HFFc6 (cell line): ENCODE results near the gene PRSS36. TPM values are rescaled to one million over a fixed set of nuclear protein-coding genes. Genes with fewer than 3 reads are reported as not detected.

Experiments
- DNase-seq: peaks from one replicate; pipeline ENCODE4 v3.0.0-alpha.2; 2018
- H3K27ac Mint-ChIP-seq: 2 replicates; pipeline ENCODE4 v1.8.0; 2020; ENCODE audit warnings: mild to moderate bottlenecking, mixed read lengths
- H3K27me3 Mint-ChIP-seq: 2 replicates; pipeline ENCODE4 v1.8.0; 2021; ENCODE audit warnings: mild to moderate bottlenecking, moderate library complexity, mixed read lengths; ENCODE audit not compliant: insufficient read depth
- H3K36me3 Mint-ChIP-seq: 2 replicates; pipeline ENCODE4 v1.8.0; 2021; ENCODE audit warnings: low read depth, mixed read lengths
- H3K4me1 Mint-ChIP-seq: 2 replicates; pipeline ENCODE4 v1.8.0; 2020; ENCODE audit warnings: low read depth, mixed read lengths
- H3K4me3 Mint-ChIP-seq: 2 replicates; pipeline ENCODE4 v1.8.0; 2020; ENCODE audit warnings: mild to moderate bottlenecking, moderate library complexity, mixed read lengths
- H3K9me3 Mint-ChIP-seq: 2 replicates; pipeline ENCODE4 v1.8.0; 2020; ENCODE audit warnings: mild to moderate bottlenecking, mixed read lengths
- total RNA-seq, 6 experiments: library from RNA; stranded (reverse); fragmentation: NEBNext Ultra II Directional; extraction: Animal tissue kit (Norgen Biotek cat#: 25700); gene quantifications; 2 replicates in 1 of 6; 3 replicates in 5 of 6; pipeline ENCODE4 v1.2.3, GENCODE V29; 2021
- TF ChIP-seq, protein P1 (sequence below): fragments of 200-600 bp; sonication (generic); IDR thresholded peaks from 2 replicates; pipeline ENCODE4 v1.5.0; 2021; ENCODE audit warnings: antibody characterized with exemption, mild to moderate bottlenecking

Gene PRSS36
- total RNA-seq, 6 experiments from 2014 or later: 0.38 to 0.60 (median 0.47) TPM; not detected in 2

GRCh38 chr16:31131841-31132271, 18.0 kb downstream of the PRSS36 start:
- Mint-ChIP-seq H3K9me3 (no peaks in the 10 kb centered on the region), H3K27ac (no peak overlapping the region), H3K36me3 (no peaks in the 10 kb centered on the region), H3K27me3 (peaks cover 9% of the 10 kb centered on the region), H3K4me1 (peaks cover 8% of the 10 kb centered on the region), H3K4me3 (no peak overlapping the region)
- TF ChIP-seq, protein P1, sequence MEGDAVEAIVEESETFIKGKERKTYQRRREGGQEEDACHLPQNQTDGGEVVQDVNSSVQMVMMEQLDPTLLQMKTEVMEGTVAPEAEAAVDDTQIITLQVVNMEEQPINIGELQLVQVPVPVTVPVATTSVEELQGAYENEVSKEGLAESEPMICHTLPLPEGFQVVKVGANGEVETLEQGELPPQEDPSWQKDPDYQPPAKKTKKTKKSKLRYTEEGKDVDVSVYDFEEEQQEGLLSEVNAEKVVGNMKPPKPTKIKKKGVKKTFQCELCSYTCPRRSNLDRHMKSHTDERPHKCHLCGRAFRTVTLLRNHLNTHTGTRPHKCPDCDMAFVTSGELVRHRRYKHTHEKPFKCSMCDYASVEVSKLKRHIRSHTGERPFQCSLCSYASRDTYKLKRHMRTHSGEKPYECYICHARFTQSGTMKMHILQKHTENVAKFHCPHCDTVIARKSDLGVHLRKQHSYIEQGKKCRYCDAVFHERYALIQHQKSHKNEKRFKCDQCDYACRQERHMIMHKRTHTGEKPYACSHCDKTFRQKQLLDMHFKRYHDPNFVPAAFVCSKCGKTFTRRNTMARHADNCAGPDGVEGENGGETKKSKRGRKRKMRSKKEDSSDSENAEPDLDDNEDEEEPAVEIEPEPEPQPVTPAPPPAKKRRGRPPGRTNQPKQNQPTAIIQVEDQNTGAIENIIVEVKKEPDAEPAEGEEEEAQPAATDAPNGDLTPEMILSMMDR: no peak
- DNase-seq: no peak

DNA sequence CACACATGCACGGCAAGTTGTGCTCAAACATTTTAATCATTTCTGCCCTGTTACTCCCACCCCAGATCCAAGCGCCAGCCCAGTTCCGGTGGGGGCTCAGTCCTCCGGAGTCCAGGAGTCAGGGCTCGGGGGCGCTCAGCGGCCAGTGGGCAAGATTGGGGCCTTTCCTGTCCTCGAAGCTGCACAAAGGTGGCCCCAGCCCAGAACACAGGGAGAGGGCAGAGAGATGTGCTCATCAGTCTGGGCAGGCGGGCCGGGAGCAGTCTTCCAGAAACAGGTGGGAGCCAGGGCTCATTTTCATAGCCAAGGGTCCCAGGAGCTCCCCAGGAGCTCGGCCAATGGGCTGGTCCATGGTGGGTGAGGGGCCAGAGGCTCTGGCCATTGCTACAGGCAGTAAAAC, 18.4 kb downstream of the PRSS36 start:
- Mint-ChIP-seq H3K4me3 (no peak overlapping the region), H3K9me3 (no peaks in the 10 kb centered on the region), H3K4me1 (peaks cover 8% of the 10 kb centered on the region), H3K27ac (no peak overlapping the region), H3K27me3 (peaks cover 9% of the 10 kb centered on the region), H3K36me3 (no peaks in the 10 kb centered on the region)
- DNase-seq: no peak
- TF ChIP-seq, protein P1: no peak

- Mint-ChIP-seq H3K27ac (no peak overlapping the region), H3K4me1 (peaks cover 8% of the 10 kb centered on the region), H3K4me3 (no peak overlapping the region), H3K9me3 (no peaks in the 10 kb centered on the region), H3K27me3 (peaks cover 13% of the 10 kb centered on the region), H3K36me3 (no peaks in the 10 kb centered on the region)
- TF ChIP-seq, protein P1: no peak
- DNase-seq: no peak
These were observed 19.0 kb downstream of the PRSS36 start for GRCh38 chr16:31130899-31131298.

GRCh38 chr16:31130336-31130891, 19.5 kb downstream of the PRSS36 start:
- H3K27ac Mint-ChIP-seq: no peak overlapping the region
- H3K4me3 Mint-ChIP-seq: no peak overlapping the region
- no peaks in the 10 kb centered on the region for H3K36me3 Mint-ChIP-seq
- TF ChIP-seq, protein P1: no peak
- DNase-seq: no peak
- H3K4me1 Mint-ChIP-seq: peaks cover 8% of the 10 kb centered on the region
- H3K27me3 Mint-ChIP-seq: peaks cover 13% of the 10 kb centered on the region
- no peaks in the 10 kb centered on the region for H3K9me3 Mint-ChIP-seq

GRCh38 chr16:31129568-31130335, 20.1 kb downstream of the PRSS36 start:
- peaks cover 13% of the 10 kb centered on the region for H3K27me3 Mint-ChIP-seq
- TF ChIP-seq, protein P1: no peak
- no peaks in the 10 kb centered on the region for H3K36me3 Mint-ChIP-seq
- no peak overlapping the region for H3K4me3 Mint-ChIP-seq
- no peaks in the 10 kb centered on the region for H3K9me3 Mint-ChIP-seq
- peaks cover 8% of the 10 kb centered on the region for H3K4me1 Mint-ChIP-seq
- DNase-seq: no peak
- no peak overlapping the region for H3K27ac Mint-ChIP-seq
